Neural progenitor cell (in vitro differentiated cells): ENCODE measurements around the gene CPNE2. TPM values are rescaled to one million over a fixed set of nuclear protein-coding genes. Genes with fewer than 3 reads are reported as not detected.
A peak's percentile ranks its signal among the peaks of the same experiment; 100 is the strongest.

ENCODE experiments used
- DNase-seq: peaks from one replicate; pipeline ENCODE4 v3.0.0-alpha.2; 2016; ENCODE audit warnings: low spot score
- H2AFZ ChIP-seq: fragments of 200-600 bp; sonication (generic); replicated peaks from 2 replicates; pipeline ENCODE4 v1.6.1; 2016; ENCODE audit warnings: antibody characterized with exemption
- H3F3A ChIP-seq: fragments of 200-600 bp; sonication (generic); 2 replicates; pipeline ENCODE4 v1.6.1; 2016; ENCODE audit warnings: antibody characterized with exemption, low read depth
- H3K27ac ChIP-seq: fragments of 200-600 bp; sonication (generic); 2 replicates; pipeline ENCODE4 v1.5.1; 2016; ENCODE audit warnings: mild to moderate bottlenecking
- H3K27me3 ChIP-seq: fragments of 200-600 bp; sonication (generic); 2 replicates; pipeline ENCODE4 v1.6.1; 2016; ENCODE audit warnings: mild to moderate bottlenecking, moderate library complexity
- H3K36me3 ChIP-seq: fragments of 200-600 bp; sonication (generic); 2 replicates; pipeline ENCODE4 v1.5.1; 2016
- H3K4me1 ChIP-seq: fragments of 200-600 bp; sonication (generic); 2 replicates; pipeline ENCODE4 v1.6.1; 2016; ENCODE audit warnings: mixed run types
- H3K4me2 ChIP-seq: fragments of 200-600 bp; sonication (generic); 2 replicates; pipeline ENCODE4 v1.6.1; 2016
- H3K4me3 ChIP-seq: fragments of 200-600 bp; sonication (generic); 2 replicates; pipeline ENCODE4 v1.5.1; 2016
- H3K79me2 ChIP-seq: fragments of 200-600 bp; sonication (generic); 2 replicates; pipeline ENCODE4 v1.6.1; 2016; ENCODE audit warnings: low read depth
- H3K9ac ChIP-seq: fragments of 200-600 bp; sonication (generic); 2 replicates; pipeline ENCODE4 v1.6.1; 2016
- H3K9me3 ChIP-seq: fragments of 200-600 bp; sonication (generic); 2 replicates; pipeline ENCODE4 v1.5.1; 2016; ENCODE audit warnings: low read depth
- H4K20me1 ChIP-seq: fragments of 200-600 bp; sonication (generic); 2 replicates; pipeline ENCODE4 v1.6.1; 2016; ENCODE audit warnings: low read depth
- H3K27ac Mint-ChIP-seq: 3 replicates; pipeline ENCODE4 v1.8.0; 2021; ENCODE audit warnings: mixed read lengths
- H3K27me3 Mint-ChIP-seq: 2 replicates; pipeline ENCODE4 v1.8.0; 2022; ENCODE audit warnings: low read depth, mild to moderate bottlenecking, inconsistent platforms, moderate library complexity, mixed read lengths; ENCODE audit not compliant: insufficient read depth
- H3K36me3 Mint-ChIP-seq: 3 replicates; pipeline ENCODE4 v1.8.0; 2021; ENCODE audit warnings: mixed read lengths
- H3K4me1 Mint-ChIP-seq: 3 replicates; pipeline ENCODE4 v1.8.0; 2021; ENCODE audit warnings: mixed read lengths
- H3K4me3 Mint-ChIP-seq: 3 replicates; pipeline ENCODE4 v1.8.0; 2021; ENCODE audit warnings: mild to moderate bottlenecking, moderate library complexity, mixed read lengths
- H3K9me3 Mint-ChIP-seq: 3 replicates; pipeline ENCODE4 v1.8.0; 2020; ENCODE audit warnings: mixed read lengths
- CTCF ChIP-seq: fragments of 200-600 bp; sonication (generic); IDR thresholded peaks from 2 replicates; pipeline ENCODE4 v1.5.1; 2017; ENCODE audit warnings: antibody characterized with exemption, mild to moderate bottlenecking
- EZH2 ChIP-seq: fragments of 200-600 bp; sonication (generic); IDR thresholded peaks from 2 replicates; pipeline ENCODE4 v1.6.1; 2017; ENCODE audit warnings: antibody characterized with exemption, mild to moderate bottlenecking, moderate library complexity
- EZH2phosphoT487 ChIP-seq: fragments of 200-600 bp; sonication (generic); IDR thresholded peaks from 2 replicates; pipeline ENCODE4 v1.6.1; 2017; ENCODE audit warnings: antibody characterized with exemption
- total RNA-seq: library from RNA; depleted of rRNA; stranded (reverse); fragments of >200 nt; gene quantifications from 2 replicates; pipeline ENCODE4 v1.2.3, GENCODE V29; 2015; ENCODE audit warnings: low replicate concordance

CPNE2 gene
- total RNA-seq, 1 donor from 2014 or later, result 19.8 TPM

GRCh38 chr16:57081744-57082143, 10.6 kb upstream of the CPNE2 start:
- Mint-ChIP-seq H3K27me3 (peaks cover 5% of the 10 kb centered on the region), H3K36me3 (no peaks in the 10 kb centered on the region), H3K9me3 (no peaks in the 10 kb centered on the region), H3K4me1 (peaks cover 8% of the 10 kb centered on the region), H3K27ac (no peak overlapping the region), H3K4me3 (no peak overlapping the region)
- Histone ChIP-seq H2AFZ (no peak overlapping the region), H3F3A (no peaks in the 10 kb centered on the region), H3K4me1 (no peaks in the 10 kb centered on the region), H3K27ac (no peak overlapping the region), H3K9ac (no peak overlapping the region), H3K79me2 (no peaks in the 10 kb centered on the region), H3K9me3 (no peaks in the 10 kb centered on the region), H4K20me1 (no peaks in the 10 kb centered on the region), H3K27me3 (no peaks in the 10 kb centered on the region), H3K36me3 (no peaks in the 10 kb centered on the region), H3K4me3 (no peak overlapping the region), H3K4me2 (no peak overlapping the region)
- TF ChIP-seq CTCF, result no peak
- no peak for TF ChIP-seq EZH2
- TF ChIP-seq EZH2phosphoT487, result no peak
- DNase-seq, result no peak

- peaks cover 5% of the 10 kb centered on the region for H3K27me3 Mint-ChIP-seq
- H3K4me3 ChIP-seq, result no peak overlapping the region
- H3K79me2 ChIP-seq, result no peaks in the 10 kb centered on the region
- DNase-seq, result no peak
- no peaks in the 10 kb centered on the region for H3K36me3 Mint-ChIP-seq
- no peaks in the 10 kb centered on the region for H3K27me3 ChIP-seq
- TF ChIP-seq CTCF (no peak), EZH2phosphoT487 (no peak), EZH2 (no peak)
- no peaks in the 10 kb centered on the region for H4K20me1 ChIP-seq
- no peaks in the 10 kb centered on the region for H3K9me3 Mint-ChIP-seq
- H3K27ac ChIP-seq, result no peak overlapping the region
- no peak overlapping the region for H3K4me2 ChIP-seq
- H3K4me1 Mint-ChIP-seq, result peaks cover 8% of the 10 kb centered on the region
- H3K27ac Mint-ChIP-seq, result no peak overlapping the region
- no peak overlapping the region for H2AFZ ChIP-seq
- no peak overlapping the region for H3K9ac ChIP-seq
- no peak overlapping the region for H3K4me3 Mint-ChIP-seq
- no peaks in the 10 kb centered on the region for H3F3A ChIP-seq
- H3K9me3 ChIP-seq, result no peaks in the 10 kb centered on the region
- H3K4me1 ChIP-seq, result no peaks in the 10 kb centered on the region
- H3K36me3 ChIP-seq, result no peaks in the 10 kb centered on the region
These were observed 9.7 kb upstream of the CPNE2 start for GRCh38 chr16:57082664-57083063.

- no peak overlapping the region for H3K27ac ChIP-seq
- TF ChIP-seq EZH2phosphoT487, result no peak
- no peak for TF ChIP-seq EZH2
- no peak for TF ChIP-seq CTCF
These were observed 8.8 kb upstream of the CPNE2 start for GRCh38 chr16:57083485-57084126.

More at GRCh38 chr16:57083485-57084126, 8.8 kb upstream of the CPNE2 start:
- Mint-ChIP-seq H3K36me3 (no peaks in the 10 kb centered on the region), H3K27me3 (peaks cover 5% of the 10 kb centered on the region), H3K4me3 (no peak overlapping the region), H3K27ac (peak overlapping the region; percentile 28), H3K9me3 (no peaks in the 10 kb centered on the region), H3K4me1 (peaks cover 8% of the 10 kb centered on the region)
- no peak overlapping the region for H3K4me2 ChIP-seq
- H3K9me3 ChIP-seq, result no peaks in the 10 kb centered on the region
- H3K79me2 ChIP-seq, result no peaks in the 10 kb centered on the region
- H3K27me3 ChIP-seq, result no peaks in the 10 kb centered on the region
- peak overlapping the region; percentile 39 for H2AFZ ChIP-seq
- no peak overlapping the region for H3K9ac ChIP-seq
- DNase-seq, result no peak
- no peaks in the 10 kb centered on the region for H3K36me3 ChIP-seq
- no peaks in the 10 kb centered on the region for H4K20me1 ChIP-seq
- no peaks in the 10 kb centered on the region for H3K4me1 ChIP-seq
- no peaks in the 10 kb centered on the region for H3F3A ChIP-seq
- no peak overlapping the region for H3K4me3 ChIP-seq
